WTC11 (cell line): Measurements from ENCODE around the gene PYGB. TPM values are rescaled to one million over a fixed set of nuclear protein-coding genes. Genes with fewer than 3 reads are reported as not detected.

Experiments used
- CDX4 ChIP-seq: fragments of 250-450 bp; sonication (Bioruptor Pico); IDR thresholded peaks from 2 replicates; pipeline ENCODE4 v1.9.0; 2021; ENCODE audit warnings: moderate library complexity, mild to moderate bottlenecking, inconsistent platforms, borderline replicate concordance
- CREB1 ChIP-seq: sonication (generic); formaldehyde crosslinking; IDR thresholded peaks from 2 replicates; pipeline ENCODE4 v1.8.0; 2023; ENCODE audit warnings: mild to moderate bottlenecking, missing genetic modification reagents
- CREM ChIP-seq: sonication (generic); formaldehyde crosslinking; IDR thresholded peaks from 2 replicates; pipeline ENCODE4 v1.8.1; 2022; ENCODE audit warnings: mild to moderate bottlenecking, missing genetic modification reagents, moderate library complexity
- EMX1 ChIP-seq: fragments of 250-450 bp; sonication (Bioruptor Pico); IDR thresholded peaks from 2 replicates; pipeline ENCODE4 v1.8.0; 2021; ENCODE audit warnings: mild to moderate bottlenecking
- GABPB1 ChIP-seq: sonication (generic); formaldehyde crosslinking; IDR thresholded peaks from 2 replicates; pipeline ENCODE4 v1.8.1; 2023; ENCODE audit warnings: mild to moderate bottlenecking, missing genetic modification reagents
- OVOL2 ChIP-seq: fragments of 250-450 bp; sonication (Bioruptor Pico); IDR thresholded peaks from 2 replicates; pipeline ENCODE4 v1.9.0; 2021; ENCODE audit warnings: mild to moderate bottlenecking, borderline replicate concordance
- USF1 ChIP-seq: sonication (generic); formaldehyde crosslinking; IDR thresholded peaks from 2 replicates; pipeline ENCODE4 v1.8.0; 2022; ENCODE audit warnings: mild to moderate bottlenecking, missing genetic modification reagents
- ZMAT4 ChIP-seq: fragments of 250-450 bp; sonication (Bioruptor Pico); IDR thresholded peaks from 2 replicates; pipeline ENCODE4 v1.9.0; 2021; ENCODE audit warnings: mild to moderate bottlenecking
- ZNF671 ChIP-seq: fragments of 250-450 bp; sonication (Bioruptor Pico); IDR thresholded peaks from 2 replicates; pipeline ENCODE4 v1.8.0; 2021; ENCODE audit warnings: mild to moderate bottlenecking
- total RNA-seq: library from RNA; stranded (reverse); gene quantifications from 3 replicates; pipeline ENCODE4 v1.2.3, GENCODE V29; 2021
- TF ChIP-seq, protein P1 (sequence below): sonication (generic); formaldehyde crosslinking; IDR thresholded peaks from 2 replicates; pipeline ENCODE4 v1.8.0; 2023; ENCODE audit warnings: missing genetic modification reagents, mild to moderate bottlenecking, borderline replicate concordance
- TF ChIP-seq, protein P2 (sequence below): sonication (generic); formaldehyde crosslinking; IDR thresholded peaks from 2 replicates; pipeline ENCODE4 v1.8.0; 2023; ENCODE audit warnings: missing genetic modification reagents
- TF ChIP-seq, protein P3 (sequence below): fragments of 250-450 bp; sonication (Bioruptor Pico); IDR thresholded peaks from 2 replicates; pipeline ENCODE4 v1.8.0; 2021; ENCODE audit warnings: mild to moderate bottlenecking
- TF ChIP-seq, protein P4 (sequence below): sonication (generic); formaldehyde crosslinking; IDR thresholded peaks from 2 replicates; pipeline ENCODE4 v1.8.1; 2023; ENCODE audit warnings: mild to moderate bottlenecking, missing genetic modification reagents
- TF ChIP-seq, protein P5 (sequence below): sonication (generic); formaldehyde crosslinking; conservative IDR thresholded peaks from 2 replicates; pipeline ENCODE4 v1.8.1; 2023; ENCODE audit warnings: mild to moderate bottlenecking, low read depth, missing genetic modification reagents, moderate library complexity

The PYGB gene
- total RNA-seq, 1 experiment from 2014 or later = 48.5 TPM

GRCh38 chr20:25247956-25248785 lies at the start of gene PYGB (continued):
- TF ChIP-seq, protein P1, sequence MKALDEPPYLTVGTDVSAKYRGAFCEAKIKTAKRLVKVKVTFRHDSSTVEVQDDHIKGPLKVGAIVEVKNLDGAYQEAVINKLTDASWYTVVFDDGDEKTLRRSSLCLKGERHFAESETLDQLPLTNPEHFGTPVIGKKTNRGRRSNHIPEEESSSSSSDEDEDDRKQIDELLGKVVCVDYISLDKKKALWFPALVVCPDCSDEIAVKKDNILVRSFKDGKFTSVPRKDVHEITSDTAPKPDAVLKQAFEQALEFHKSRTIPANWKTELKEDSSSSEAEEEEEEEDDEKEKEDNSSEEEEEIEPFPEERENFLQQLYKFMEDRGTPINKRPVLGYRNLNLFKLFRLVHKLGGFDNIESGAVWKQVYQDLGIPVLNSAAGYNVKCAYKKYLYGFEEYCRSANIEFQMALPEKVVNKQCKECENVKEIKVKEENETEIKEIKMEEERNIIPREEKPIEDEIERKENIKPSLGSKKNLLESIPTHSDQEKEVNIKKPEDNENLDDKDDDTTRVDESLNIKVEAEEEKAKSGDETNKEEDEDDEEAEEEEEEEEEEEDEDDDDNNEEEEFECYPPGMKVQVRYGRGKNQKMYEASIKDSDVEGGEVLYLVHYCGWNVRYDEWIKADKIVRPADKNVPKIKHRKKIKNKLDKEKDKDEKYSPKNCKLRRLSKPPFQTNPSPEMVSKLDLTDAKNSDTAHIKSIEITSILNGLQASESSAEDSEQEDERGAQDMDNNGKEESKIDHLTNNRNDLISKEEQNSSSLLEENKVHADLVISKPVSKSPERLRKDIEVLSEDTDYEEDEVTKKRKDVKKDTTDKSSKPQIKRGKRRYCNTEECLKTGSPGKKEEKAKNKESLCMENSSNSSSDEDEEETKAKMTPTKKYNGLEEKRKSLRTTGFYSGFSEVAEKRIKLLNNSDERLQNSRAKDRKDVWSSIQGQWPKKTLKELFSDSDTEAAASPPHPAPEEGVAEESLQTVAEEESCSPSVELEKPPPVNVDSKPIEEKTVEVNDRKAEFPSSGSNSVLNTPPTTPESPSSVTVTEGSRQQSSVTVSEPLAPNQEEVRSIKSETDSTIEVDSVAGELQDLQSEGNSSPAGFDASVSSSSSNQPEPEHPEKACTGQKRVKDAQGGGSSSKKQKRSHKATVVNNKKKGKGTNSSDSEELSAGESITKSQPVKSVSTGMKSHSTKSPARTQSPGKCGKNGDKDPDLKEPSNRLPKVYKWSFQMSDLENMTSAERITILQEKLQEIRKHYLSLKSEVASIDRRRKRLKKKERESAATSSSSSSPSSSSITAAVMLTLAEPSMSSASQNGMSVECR (CRISPR knock-in tag) = peak; percentile 82; the same call in 1 of the 2 replicates
- TF ChIP-seq GABPB1 (CRISPR knock-in tag) = peak; percentile 83
- TF ChIP-seq OVOL2 (CRISPR knock-in tag) = no peak
- TF ChIP-seq, protein P2, sequence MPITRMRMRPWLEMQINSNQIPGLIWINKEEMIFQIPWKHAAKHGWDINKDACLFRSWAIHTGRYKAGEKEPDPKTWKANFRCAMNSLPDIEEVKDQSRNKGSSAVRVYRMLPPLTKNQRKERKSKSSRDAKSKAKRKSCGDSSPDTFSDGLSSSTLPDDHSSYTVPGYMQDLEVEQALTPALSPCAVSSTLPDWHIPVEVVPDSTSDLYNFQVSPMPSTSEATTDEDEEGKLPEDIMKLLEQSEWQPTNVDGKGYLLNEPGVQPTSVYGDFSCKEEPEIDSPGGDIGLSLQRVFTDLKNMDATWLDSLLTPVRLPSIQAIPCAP = 0 out of 2 replicates have a peak, but pooled peaks have one; percentile 65
- TF ChIP-seq, protein P3, sequence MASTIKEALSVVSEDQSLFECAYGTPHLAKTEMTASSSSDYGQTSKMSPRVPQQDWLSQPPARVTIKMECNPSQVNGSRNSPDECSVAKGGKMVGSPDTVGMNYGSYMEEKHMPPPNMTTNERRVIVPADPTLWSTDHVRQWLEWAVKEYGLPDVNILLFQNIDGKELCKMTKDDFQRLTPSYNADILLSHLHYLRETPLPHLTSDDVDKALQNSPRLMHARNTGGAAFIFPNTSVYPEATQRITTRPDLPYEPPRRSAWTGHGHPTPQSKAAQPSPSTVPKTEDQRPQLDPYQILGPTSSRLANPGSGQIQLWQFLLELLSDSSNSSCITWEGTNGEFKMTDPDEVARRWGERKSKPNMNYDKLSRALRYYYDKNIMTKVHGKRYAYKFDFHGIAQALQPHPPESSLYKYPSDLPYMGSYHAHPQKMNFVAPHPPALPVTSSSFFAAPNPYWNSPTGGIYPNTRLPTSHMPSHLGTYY = no peak
- no peak for TF ChIP-seq EMX1 (CRISPR knock-in tag)
- no peak; the same call in 1 of the 2 replicates for TF ChIP-seq CREM (CRISPR knock-in tag)
- no peak for TF ChIP-seq CDX4 (CRISPR knock-in tag)
- no peak; the same call in 1 of the 2 replicates for TF ChIP-seq USF1 (CRISPR knock-in tag)
- no peak for TF ChIP-seq ZNF671
- TF ChIP-seq CREB1 (CRISPR knock-in tag) = no peak
- TF ChIP-seq, protein P4, sequence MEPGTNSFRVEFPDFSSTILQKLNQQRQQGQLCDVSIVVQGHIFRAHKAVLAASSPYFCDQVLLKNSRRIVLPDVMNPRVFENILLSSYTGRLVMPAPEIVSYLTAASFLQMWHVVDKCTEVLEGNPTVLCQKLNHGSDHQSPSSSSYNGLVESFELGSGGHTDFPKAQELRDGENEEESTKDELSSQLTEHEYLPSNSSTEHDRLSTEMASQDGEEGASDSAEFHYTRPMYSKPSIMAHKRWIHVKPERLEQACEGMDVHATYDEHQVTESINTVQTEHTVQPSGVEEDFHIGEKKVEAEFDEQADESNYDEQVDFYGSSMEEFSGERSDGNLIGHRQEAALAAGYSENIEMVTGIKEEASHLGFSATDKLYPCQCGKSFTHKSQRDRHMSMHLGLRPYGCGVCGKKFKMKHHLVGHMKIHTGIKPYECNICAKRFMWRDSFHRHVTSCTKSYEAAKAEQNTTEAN = peak; percentile 70; the same call in 1 of the 2 replicates
- TF ChIP-seq, protein P5, sequence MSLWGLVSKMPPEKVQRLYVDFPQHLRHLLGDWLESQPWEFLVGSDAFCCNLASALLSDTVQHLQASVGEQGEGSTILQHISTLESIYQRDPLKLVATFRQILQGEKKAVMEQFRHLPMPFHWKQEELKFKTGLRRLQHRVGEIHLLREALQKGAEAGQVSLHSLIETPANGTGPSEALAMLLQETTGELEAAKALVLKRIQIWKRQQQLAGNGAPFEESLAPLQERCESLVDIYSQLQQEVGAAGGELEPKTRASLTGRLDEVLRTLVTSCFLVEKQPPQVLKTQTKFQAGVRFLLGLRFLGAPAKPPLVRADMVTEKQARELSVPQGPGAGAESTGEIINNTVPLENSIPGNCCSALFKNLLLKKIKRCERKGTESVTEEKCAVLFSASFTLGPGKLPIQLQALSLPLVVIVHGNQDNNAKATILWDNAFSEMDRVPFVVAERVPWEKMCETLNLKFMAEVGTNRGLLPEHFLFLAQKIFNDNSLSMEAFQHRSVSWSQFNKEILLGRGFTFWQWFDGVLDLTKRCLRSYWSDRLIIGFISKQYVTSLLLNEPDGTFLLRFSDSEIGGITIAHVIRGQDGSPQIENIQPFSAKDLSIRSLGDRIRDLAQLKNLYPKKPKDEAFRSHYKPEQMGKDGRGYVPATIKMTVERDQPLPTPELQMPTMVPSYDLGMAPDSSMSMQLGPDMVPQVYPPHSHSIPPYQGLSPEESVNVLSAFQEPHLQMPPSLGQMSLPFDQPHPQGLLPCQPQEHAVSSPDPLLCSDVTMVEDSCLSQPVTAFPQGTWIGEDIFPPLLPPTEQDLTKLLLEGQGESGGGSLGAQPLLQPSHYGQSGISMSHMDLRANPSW (CRISPR knock-in tag) = no peak
- TF ChIP-seq ZMAT4 = no peak
